Suprapubic skin (tissue), 3 donors: ENCODE data around the gene SOX11.

ENCODE experiments used
- CTCF ChIP-seq, 2 donors: fragments of 200-600 bp in 1 of 2; fragments of 450-650 bp in 1 of 2; sonication (generic) in 1 of 2; IDR thresholded peaks; one replicate each; pipeline ENCODE4 v1.5.1; 2016 to 2019; ENCODE audit warnings: antibody characterized with exemption in 2 of 2, mild to moderate bottlenecking in 1 of 2, moderate library complexity in 1 of 2
- EP300 ChIP-seq: sonication (generic); formaldehyde crosslinking; IDR thresholded peaks from one replicate; pipeline ENCODE4 v1.6.1; 2017; ENCODE audit warnings: antibody characterized with exemption
- POLR2A ChIP-seq, 2 donors: fragments of 450-650 bp; IDR thresholded peaks; one replicate each; pipeline ENCODE4 v1.6.1; 2017; ENCODE audit warnings: antibody characterized with exemption in 2 of 2, mild to moderate bottlenecking in 2 of 2, moderate library complexity in 2 of 2

- TF ChIP-seq CTCF (IDR thresholded peaks at IDR 0.05) = no peak
- TF ChIP-seq EP300 = no peak
- TF ChIP-seq POLR2A (IDR thresholded peaks at IDR 0.05) = no peak
Measured at GRCh38 chr2:5725794-5726463, 33.7 kb downstream of the SOX11 start.
